SK-N-SH (cell line): ENCODE data around the gene GALNT17. TPM values are rescaled to one million over a fixed set of nuclear protein-coding genes. Genes with fewer than 3 reads are reported as not detected.

Experiments used
- CTCF ChIA-PET: fragments of 300-600, 350-600 bp; formaldehyde crosslinking; extraction: SDS; loops from one replicate; lab custom pipeline; 2021; lab: Yijun Ruan, JAX
- POLR2A ChIA-PET: fragments of 350-600 bp; sonication (Branson Sonifier 250); formaldehyde crosslinking; extraction: SDS; loops from one replicate; lab custom pipeline; 2020; ENCODE audit warnings: antibody characterized with exemption, inconsistent platforms; lab: Yijun Ruan, JAX
- DNase-seq: peaks from one replicate; pipeline ENCODE4 v3.0.0; 2012
- H2AFZ ChIP-seq: fragments of 200-600 bp; sonication (generic); 2 replicates; pipeline ENCODE4 v1.8.1; 2016; ENCODE audit warnings: antibody characterized with exemption, mild to moderate bottlenecking, low read depth
- H3F3A ChIP-seq: fragments of 200-600 bp; sonication (generic); replicated peaks from 2 replicates; pipeline ENCODE3; 2016; ENCODE audit warnings: antibody characterized with exemption, mild to moderate bottlenecking; ENCODE audit not compliant: insufficient read depth
- H3K27ac ChIP-seq, 2 experiments: fragments of 200-500 bp in 1 of 2; fragments of 200-600 bp in 1 of 2; sonication (Bioruptor generic) in 1 of 2; sonication (generic), shearing (Covaris generic) in 1 of 2; 2 replicates each; pipeline versions ENCODE4 v1.5.1 to v1.6.1; 2014 to 2016; ENCODE audit warnings: low read depth in 2 of 2, inconsistent platforms in 1 of 2, low read length in 1 of 2, mild to moderate bottlenecking in 1 of 2, mixed read lengths in 1 of 2
- H3K27me3 ChIP-seq: fragments of 200-600 bp; sonication (generic), shearing (Covaris generic); 2 replicates; pipeline ENCODE4 v1.6.1; 2016; ENCODE audit warnings: mixed run types; ENCODE audit not compliant: insufficient read depth
- H3K36me3 ChIP-seq, 2 experiments: fragments of 200-500 bp in 1 of 2; fragments of 200-600 bp in 1 of 2; sonication (Bioruptor generic) in 1 of 2; sonication (generic) in 1 of 2; replicated peaks in 1 of 2; 2 replicates each; pipeline versions ENCODE3 to v1.5.1; 2014 to 2016; ENCODE audit warnings: low read length in 1 of 2, mild to moderate bottlenecking in 1 of 2; ENCODE audit not compliant: insufficient read depth in 2 of 2, control insufficient read depth in 1 of 2
- H3K4me1 ChIP-seq, 2 experiments: fragments of 200-500 bp in 1 of 2; fragments of 200-600 bp in 1 of 2; sonication (Bioruptor generic) in 1 of 2; sonication (generic), shearing (Covaris generic) in 1 of 2; 2 replicates each; pipeline versions ENCODE4 v1.5.1 to v1.6.1; 2014 to 2016; ENCODE audit warnings: low read depth in 1 of 2, low read length in 1 of 2, mixed run types in 1 of 2; ENCODE audit not compliant: insufficient read depth in 2 of 2, control insufficient read depth in 1 of 2
- H3K4me2 ChIP-seq: fragments of 200-600 bp; sonication (generic), shearing (Covaris generic); 2 replicates; pipeline ENCODE4 v1.6.1; 2017; ENCODE audit warnings: mixed run types
- H3K4me3 ChIP-seq, 2 experiments: fragments of 200-500 bp in 1 of 2; fragments of 200-600 bp in 1 of 2; sonication (Bioruptor generic) in 1 of 2; sonication (generic), shearing (Covaris generic) in 1 of 2; 2 replicates each; pipeline versions ENCODE4 v1.5.1 to v1.8.1; 2014 to 2016; ENCODE audit warnings: low read depth in 2 of 2, inconsistent platforms in 1 of 2, low read length in 1 of 2, mild to moderate bottlenecking in 1 of 2, mixed read lengths in 1 of 2, moderate library complexity in 1 of 2
- H3K79me2 ChIP-seq: fragments of 200-600 bp; sonication (generic); 2 replicates; pipeline ENCODE4 v1.8.1; 2017; ENCODE audit warnings: mild to moderate bottlenecking; ENCODE audit not compliant: insufficient read depth
- H3K9ac ChIP-seq: fragments of 200-600 bp; sonication (generic); 2 replicates; pipeline ENCODE4 v1.6.1; 2017; ENCODE audit warnings: mixed run types
- H3K9me2 ChIP-seq: fragments of 200-600 bp; sonication (generic); 2 replicates; pipeline ENCODE4 v1.6.1; 2017; ENCODE audit warnings: mixed run types
- H3K9me3 ChIP-seq: fragments of 200-600 bp; sonication (generic); 2 replicates; pipeline ENCODE4 v1.6.1; 2017; ENCODE audit warnings: mixed run types, mild to moderate bottlenecking, moderate library complexity
- H4K20me1 ChIP-seq: fragments of 200-600 bp; sonication (generic); 2 replicates; pipeline ENCODE4 v1.6.1; 2017; ENCODE audit warnings: mild to moderate bottlenecking, mixed run types; ENCODE audit not compliant: insufficient read depth
- CHD2 ChIP-seq: fragments of 150-350 bp; IDR thresholded peaks from 2 replicates; pipeline ENCODE4 v1.6.1; 2018; ENCODE audit warnings: low read length; ENCODE audit not compliant: partially characterized antibody
- ELF1 ChIP-seq: IDR thresholded peaks from 2 replicates; pipeline ENCODE4 v1.4.0; 2012
- EP300 ChIP-seq, 2 experiments: IDR thresholded peaks; 2 replicates each; pipeline versions ENCODE4 v1.4.0 to v1.6.1; 2012; ENCODE audit warnings: borderline replicate concordance in 1 of 2, low read depth in 1 of 2, low read length in 1 of 2
- GABPA ChIP-seq: IDR thresholded peaks from 2 replicates; pipeline ENCODE4 v1.4.0; 2012; ENCODE audit warnings: low read depth, mild to moderate bottlenecking
- GATA2 ChIP-seq: sonication (generic); formaldehyde crosslinking; IDR thresholded peaks from 2 replicates; pipeline ENCODE4 v1.5.0; 2020; ENCODE audit warnings: mild to moderate bottlenecking, missing genetic modification reagents
- JUND ChIP-seq: IDR thresholded peaks from 2 replicates; pipeline ENCODE4 v1.4.0; 2012
- MEF2A ChIP-seq: IDR thresholded peaks from 2 replicates; pipeline ENCODE4 v1.4.0; 2012; ENCODE audit warnings: low read depth, borderline replicate concordance
- NFIC ChIP-seq: IDR thresholded peaks from 2 replicates; pipeline ENCODE4 v1.4.0; 2012; ENCODE audit warnings: borderline replicate concordance
- NRF1 ChIP-seq: IDR thresholded peaks from 2 replicates; pipeline ENCODE4 v1.6.1; 2012; ENCODE audit warnings: low read depth, mild to moderate bottlenecking, low read length
- RAD21 ChIP-seq: IDR thresholded peaks from 2 replicates; pipeline ENCODE4 v1.6.1; 2012; ENCODE audit warnings: mild to moderate bottlenecking, low read length
- RCOR1 ChIP-seq: fragments of 150-350 bp; IDR thresholded peaks from 2 replicates; pipeline ENCODE4 v1.6.1; 2017; ENCODE audit warnings: antibody characterized with exemption, low read length
- RFX5 ChIP-seq: IDR thresholded peaks from 2 replicates; pipeline ENCODE4 v1.6.1; 2012; ENCODE audit warnings: mild to moderate bottlenecking, improper control_type of control experiment, low read length
- TCF12 ChIP-seq: IDR thresholded peaks from 2 replicates; pipeline ENCODE4 v1.4.0; 2012
- YY1 ChIP-seq: IDR thresholded peaks from 2 replicates; pipeline ENCODE4 v1.4.0; 2012; ENCODE audit warnings: low read depth, mild to moderate bottlenecking
- WGBS: methylation state at CpG from one replicate; pipeline ENCODE4 v1.1.6; 2017; ENCODE audit warnings: low lambda C conversion rate; 5-methylcytosine and 5-hydroxymethylcytosine counted together
- polyA plus RNA-seq, 3 experiments: library from polyadenylated mRNA; depleted of rRNA; stranded (reverse); fragments of >200 nt; gene quantifications; 2 replicates each; pipeline ENCODE4 v1.2.3, GENCODE V29; 2012
- TF ChIP-seq, protein P1 (sequence below): fragments of 150-350 bp; IDR thresholded peaks from 2 replicates; pipeline ENCODE4 v1.6.1; 2016; ENCODE audit warnings: mild to moderate bottlenecking, low read depth, low read length
- TF ChIP-seq, protein P2 (sequence below): fragments of 150-350 bp; IDR thresholded peaks from 2 replicates; pipeline ENCODE4 v1.6.1; 2017; ENCODE audit warnings: antibody characterized with exemption, low read length, low read depth, borderline replicate concordance
- TF ChIP-seq, protein P3 (sequence below): IDR thresholded peaks from 2 replicates; pipeline ENCODE4 v1.6.1; 2012; ENCODE audit warnings: mild to moderate bottlenecking, low read depth, low read length, moderate library complexity
- TF ChIP-seq, protein P4 (sequence below): IDR thresholded peaks from 2 replicates; pipeline ENCODE4 v1.4.0; 2012; ENCODE audit warnings: low read depth, borderline replicate concordance
- TF ChIP-seq, protein P5 (sequence below): IDR thresholded peaks from 2 replicates; pipeline ENCODE4 v1.4.0; 2012; ENCODE audit warnings: low read depth
- TF ChIP-seq, protein P6 (sequence below): fragments of 200-600 bp; sonication (generic); IDR thresholded peaks from 2 replicates; pipeline ENCODE4 v1.6.1; 2017; ENCODE audit warnings: antibody characterized with exemption, mild to moderate bottlenecking, moderate library complexity

The GALNT17 gene
- polyA plus RNA-seq, 1 of the 3 experiments (the other 2 are of a cell fraction), result not detected

DNA sequence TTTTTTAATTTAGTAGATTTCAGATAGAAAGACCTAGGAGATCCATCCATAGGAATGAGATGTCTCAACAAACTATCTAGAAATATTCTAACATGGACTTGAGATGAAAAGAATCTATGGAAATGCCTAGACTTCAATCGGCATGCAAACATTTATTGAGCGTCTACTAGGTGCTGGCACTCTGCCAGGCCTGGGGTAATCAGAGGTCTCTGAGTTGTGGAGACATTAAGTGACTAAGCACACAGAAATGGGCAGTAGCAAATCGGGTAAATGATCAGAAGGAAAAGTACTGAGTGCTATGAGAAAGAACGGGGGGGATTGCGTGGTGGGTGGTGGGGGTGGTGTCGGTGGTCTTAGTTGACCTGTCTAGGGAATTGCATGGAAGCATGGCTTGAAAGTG, 466.6 kb downstream of the GALNT17 start (continued):
- TF ChIP-seq, protein P1, sequence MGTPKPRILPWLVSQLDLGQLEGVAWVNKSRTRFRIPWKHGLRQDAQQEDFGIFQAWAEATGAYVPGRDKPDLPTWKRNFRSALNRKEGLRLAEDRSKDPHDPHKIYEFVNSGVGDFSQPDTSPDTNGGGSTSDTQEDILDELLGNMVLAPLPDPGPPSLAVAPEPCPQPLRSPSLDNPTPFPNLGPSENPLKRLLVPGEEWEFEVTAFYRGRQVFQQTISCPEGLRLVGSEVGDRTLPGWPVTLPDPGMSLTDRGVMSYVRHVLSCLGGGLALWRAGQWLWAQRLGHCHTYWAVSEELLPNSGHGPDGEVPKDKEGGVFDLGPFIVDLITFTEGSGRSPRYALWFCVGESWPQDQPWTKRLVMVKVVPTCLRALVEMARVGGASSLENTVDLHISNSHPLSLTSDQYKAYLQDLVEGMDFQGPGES, result no peak
- no peak for TF ChIP-seq NRF1
- TF ChIP-seq, protein P2, sequence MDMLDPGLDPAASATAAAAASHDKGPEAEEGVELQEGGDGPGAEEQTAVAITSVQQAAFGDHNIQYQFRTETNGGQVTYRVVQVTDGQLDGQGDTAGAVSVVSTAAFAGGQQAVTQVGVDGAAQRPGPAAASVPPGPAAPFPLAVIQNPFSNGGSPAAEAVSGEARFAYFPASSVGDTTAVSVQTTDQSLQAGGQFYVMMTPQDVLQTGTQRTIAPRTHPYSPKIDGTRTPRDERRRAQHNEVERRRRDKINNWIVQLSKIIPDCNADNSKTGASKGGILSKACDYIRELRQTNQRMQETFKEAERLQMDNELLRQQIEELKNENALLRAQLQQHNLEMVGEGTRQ, result no peak

DNA sequence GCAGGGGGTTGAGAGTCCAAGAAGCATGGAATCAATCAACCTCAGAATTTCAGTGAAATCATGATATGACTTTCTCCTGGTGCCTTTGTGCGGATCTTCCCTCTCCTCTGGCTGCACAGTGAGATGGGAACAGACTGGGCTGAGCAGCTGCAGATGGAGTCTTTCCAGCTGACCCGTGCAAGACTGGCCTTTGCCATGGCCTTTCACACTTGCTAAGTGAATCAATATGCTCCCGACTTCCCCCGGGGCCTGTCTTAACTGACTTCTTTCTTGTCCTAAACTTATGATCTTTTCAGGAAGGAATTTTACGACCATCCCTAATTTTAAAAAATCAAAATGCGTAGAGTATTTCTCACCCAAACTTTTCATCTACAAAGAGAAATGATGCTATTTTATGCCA, 469.9 kb downstream of the GALNT17 start:
- Histone ChIP-seq H3K9ac (no peak overlapping the region), H3K9me3 (no peaks in the 10 kb centered on the region), H3F3A (no peaks in the 10 kb centered on the region), H3K79me2 (no peaks in the 10 kb centered on the region), H2AFZ (no peak overlapping the region), H3K4me2 (no peak overlapping the region), H4K20me1 (no peaks in the 10 kb centered on the region), H3K9me2 (no peaks in the 10 kb centered on the region), H3K4me1 (no peaks in the 10 kb centered on the region), H3K4me3 (no peak overlapping the region), H3K36me3 (no peaks in the 10 kb centered on the region), H3K27ac (no peak overlapping the region), H3K27me3 (no peaks in the 10 kb centered on the region)
- ChIA-PET POLR2A (no interaction called here), CTCF (no interaction called here)
- DNase-seq, result no peak
- 29% methylated on average over 6 of the region's 6 CpGs for WGBS
- TF ChIP-seq CHD2 (no peak), EP300 (IDR thresholded peaks at IDR 0.05; ENCODE audit: borderline replicate concordance in 1 of 2, low read depth in 1 of 2, low read length in 1 of 2) (no peak), NFIC (no peak), YY1 (no peak), GATA2 (CRISPR knock-in tag) (no peak), MEF2A (no peak), TCF12 (no peak), NRF1 (no peak), GABPA (no peak), RFX5 (no peak), ELF1 (no peak), JUND (no peak), RAD21 (no peak), RCOR1 (no peak)
- TF ChIP-seq, protein P2, result no peak
- TF ChIP-seq, protein P1, result no peak
- TF ChIP-seq, protein P3, sequence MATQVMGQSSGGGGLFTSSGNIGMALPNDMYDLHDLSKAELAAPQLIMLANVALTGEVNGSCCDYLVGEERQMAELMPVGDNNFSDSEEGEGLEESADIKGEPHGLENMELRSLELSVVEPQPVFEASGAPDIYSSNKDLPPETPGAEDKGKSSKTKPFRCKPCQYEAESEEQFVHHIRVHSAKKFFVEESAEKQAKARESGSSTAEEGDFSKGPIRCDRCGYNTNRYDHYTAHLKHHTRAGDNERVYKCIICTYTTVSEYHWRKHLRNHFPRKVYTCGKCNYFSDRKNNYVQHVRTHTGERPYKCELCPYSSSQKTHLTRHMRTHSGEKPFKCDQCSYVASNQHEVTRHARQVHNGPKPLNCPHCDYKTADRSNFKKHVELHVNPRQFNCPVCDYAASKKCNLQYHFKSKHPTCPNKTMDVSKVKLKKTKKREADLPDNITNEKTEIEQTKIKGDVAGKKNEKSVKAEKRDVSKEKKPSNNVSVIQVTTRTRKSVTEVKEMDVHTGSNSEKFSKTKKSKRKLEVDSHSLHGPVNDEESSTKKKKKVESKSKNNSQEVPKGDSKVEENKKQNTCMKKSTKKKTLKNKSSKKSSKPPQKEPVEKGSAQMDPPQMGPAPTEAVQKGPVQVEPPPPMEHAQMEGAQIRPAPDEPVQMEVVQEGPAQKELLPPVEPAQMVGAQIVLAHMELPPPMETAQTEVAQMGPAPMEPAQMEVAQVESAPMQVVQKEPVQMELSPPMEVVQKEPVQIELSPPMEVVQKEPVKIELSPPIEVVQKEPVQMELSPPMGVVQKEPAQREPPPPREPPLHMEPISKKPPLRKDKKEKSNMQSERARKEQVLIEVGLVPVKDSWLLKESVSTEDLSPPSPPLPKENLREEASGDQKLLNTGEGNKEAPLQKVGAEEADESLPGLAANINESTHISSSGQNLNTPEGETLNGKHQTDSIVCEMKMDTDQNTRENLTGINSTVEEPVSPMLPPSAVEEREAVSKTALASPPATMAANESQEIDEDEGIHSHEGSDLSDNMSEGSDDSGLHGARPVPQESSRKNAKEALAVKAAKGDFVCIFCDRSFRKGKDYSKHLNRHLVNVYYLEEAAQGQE, result no peak
- TF ChIP-seq, protein P4, sequence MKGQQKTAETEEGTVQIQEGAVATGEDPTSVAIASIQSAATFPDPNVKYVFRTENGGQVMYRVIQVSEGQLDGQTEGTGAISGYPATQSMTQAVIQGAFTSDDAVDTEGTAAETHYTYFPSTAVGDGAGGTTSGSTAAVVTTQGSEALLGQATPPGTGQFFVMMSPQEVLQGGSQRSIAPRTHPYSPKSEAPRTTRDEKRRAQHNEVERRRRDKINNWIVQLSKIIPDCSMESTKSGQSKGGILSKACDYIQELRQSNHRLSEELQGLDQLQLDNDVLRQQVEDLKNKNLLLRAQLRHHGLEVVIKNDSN, result no peak
- TF ChIP-seq, protein P5, sequence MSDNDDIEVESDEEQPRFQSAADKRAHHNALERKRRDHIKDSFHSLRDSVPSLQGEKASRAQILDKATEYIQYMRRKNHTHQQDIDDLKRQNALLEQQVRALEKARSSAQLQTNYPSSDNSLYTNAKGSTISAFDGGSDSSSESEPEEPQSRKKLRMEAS, result no peak
- TF ChIP-seq, protein P6, sequence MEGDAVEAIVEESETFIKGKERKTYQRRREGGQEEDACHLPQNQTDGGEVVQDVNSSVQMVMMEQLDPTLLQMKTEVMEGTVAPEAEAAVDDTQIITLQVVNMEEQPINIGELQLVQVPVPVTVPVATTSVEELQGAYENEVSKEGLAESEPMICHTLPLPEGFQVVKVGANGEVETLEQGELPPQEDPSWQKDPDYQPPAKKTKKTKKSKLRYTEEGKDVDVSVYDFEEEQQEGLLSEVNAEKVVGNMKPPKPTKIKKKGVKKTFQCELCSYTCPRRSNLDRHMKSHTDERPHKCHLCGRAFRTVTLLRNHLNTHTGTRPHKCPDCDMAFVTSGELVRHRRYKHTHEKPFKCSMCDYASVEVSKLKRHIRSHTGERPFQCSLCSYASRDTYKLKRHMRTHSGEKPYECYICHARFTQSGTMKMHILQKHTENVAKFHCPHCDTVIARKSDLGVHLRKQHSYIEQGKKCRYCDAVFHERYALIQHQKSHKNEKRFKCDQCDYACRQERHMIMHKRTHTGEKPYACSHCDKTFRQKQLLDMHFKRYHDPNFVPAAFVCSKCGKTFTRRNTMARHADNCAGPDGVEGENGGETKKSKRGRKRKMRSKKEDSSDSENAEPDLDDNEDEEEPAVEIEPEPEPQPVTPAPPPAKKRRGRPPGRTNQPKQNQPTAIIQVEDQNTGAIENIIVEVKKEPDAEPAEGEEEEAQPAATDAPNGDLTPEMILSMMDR, result no peak
